DMS153 (cell line): ENCODE data around the gene SKIC8.

Experiments
- DNase-seq: peaks from one replicate; lab custom pipeline; 2025; lab: John Stamatoyannopoulos, UW

SKIC8 gene

DNA sequence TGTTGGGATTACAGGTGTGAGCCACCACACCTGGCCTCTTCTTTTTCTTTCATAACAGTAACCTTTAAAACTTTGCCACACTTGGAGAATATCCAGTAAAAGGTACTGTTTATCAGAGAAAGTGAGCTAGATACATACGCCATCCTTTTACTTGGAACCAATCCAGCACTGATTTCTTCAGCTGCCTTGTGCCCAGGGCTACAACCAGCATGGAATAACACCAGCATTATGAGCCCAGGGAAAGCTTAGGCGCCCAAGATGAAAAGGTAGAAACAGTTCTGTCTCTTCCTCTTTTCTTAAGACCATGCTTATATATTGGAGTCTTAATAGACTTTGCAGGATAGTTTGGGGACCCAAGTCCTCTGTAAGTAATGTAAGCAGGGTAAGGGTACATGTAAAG, 8.4 kb downstream of the SKIC8 start:
- no peak for DNase-seq

- DNase-seq = no peak
These were observed 9.2 kb downstream of the SKIC8 start for GRCh38 chr15:78290222-78290621.

DNA sequence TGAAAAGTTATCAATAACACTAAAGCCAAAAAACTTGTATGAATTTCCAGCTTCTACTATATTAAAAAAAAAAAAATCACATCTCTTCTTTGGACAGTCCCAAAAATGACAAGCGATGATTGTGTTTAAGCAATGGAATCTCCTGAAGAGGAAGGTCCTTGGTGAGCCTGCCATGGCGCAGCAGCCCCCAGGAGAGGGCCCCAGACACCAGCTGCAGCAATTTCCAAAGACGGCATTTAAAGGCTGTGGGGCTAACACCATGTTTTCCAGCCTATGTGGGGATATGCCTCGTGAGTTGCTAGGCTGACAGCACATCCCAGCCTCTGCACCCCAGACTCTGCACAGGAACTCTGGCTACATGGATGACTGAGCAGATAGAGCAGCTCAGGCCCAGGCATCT, 14.7 kb downstream of the SKIC8 start:
- DNase-seq = no peak

DNA sequence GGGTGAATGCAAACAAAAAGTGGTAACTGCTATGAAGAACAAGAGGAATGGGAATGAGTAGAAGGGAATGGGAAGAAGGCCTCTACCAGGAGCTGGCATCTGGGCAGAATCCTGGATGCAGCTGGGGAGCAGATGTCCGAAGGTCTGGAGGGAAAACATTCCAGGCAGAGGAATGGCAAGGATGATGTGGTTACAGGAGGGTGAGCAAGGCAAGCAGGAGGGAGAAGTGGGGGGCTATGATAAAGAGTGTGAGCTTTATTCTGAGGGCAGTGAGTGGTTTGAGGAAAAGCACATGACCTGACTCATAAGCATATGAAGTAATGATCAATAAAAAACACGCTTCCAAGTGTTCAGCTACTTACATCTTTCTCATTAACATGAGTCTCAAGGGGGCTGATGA, 17.1 kb downstream of the SKIC8 start:
- DNase-seq = no peak

DNA sequence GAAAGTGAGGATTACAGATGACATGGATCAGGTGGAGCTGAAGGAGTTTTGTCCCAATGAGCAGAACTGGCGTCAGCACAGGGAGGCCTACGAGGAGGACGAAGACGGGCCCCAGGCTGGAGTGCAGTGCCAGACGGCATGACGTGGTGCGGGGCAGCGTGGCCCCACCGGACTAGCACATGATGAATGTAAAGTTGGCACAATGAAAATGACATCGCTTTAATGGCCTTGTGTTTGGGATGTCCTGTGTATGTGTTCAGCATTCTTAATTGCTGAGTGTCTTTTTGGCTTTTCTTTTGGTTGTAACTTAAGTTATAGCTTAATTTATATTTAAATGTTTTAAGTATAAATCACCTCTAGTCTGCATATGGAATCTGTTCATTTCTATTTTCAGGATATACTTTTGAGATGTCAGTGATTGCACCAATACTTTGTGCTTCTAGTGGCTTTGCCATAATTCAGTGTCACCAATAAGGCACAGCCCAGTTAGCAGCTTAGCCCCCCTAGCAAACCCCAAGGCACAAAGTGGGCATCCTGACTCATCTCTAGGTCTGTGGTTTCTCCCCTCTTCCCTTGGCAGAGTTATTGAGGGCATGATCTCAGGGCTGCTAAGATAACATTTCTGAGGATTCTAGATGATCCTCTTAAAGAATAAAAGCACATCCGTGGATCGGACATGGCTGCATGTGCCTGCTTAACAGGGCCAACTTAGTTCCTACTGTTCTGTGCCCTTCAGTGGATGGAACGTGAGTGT, 18.9 kb downstream of the SKIC8 start:
- no peak for DNase-seq

- no peak for DNase-seq
These were observed 23.1 kb downstream of the SKIC8 start for GRCh38 chr15:78276064-78276943.

DNA sequence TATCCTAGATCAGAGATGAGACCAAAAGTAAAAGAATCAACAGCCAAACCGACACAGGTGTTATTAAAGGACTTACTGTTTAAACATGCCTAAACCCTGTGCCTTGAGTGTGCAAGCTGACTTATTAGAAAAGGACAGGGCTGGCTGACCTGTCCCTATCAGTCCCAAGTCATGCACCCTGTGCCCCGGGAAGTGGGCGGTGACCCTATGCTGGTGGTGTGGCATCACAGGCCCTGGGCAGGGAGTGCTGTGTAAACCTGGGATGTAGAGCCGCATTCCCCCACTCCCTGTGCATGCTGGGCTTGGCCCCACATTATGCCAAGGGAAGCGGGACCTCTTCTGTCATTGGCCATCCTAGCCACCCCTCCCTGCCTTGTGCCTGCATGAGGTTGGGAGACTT, 24.4 kb downstream of the SKIC8 start:
- DNase-seq = no peak

DNA sequence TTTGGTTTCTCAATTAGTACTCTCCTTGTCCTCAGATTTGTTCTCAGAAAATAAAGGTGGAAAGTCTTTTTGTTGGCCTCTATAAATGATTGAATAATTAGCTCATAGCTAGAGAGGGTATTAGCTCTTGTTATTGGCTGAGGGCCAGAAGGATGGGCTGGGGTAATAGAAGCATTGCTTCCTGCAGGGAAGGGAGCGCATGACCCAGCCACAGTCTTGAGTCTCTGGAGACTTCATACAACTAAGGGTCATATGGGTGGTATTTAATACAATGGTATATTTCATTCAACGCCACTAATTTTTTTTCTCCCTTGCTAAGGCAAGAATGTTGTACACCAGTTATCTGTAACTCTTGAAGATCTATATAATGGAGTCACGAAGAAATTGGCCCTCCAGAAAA, 26.6 kb downstream of the SKIC8 start:
- DNase-seq = no peak

- no peak for DNase-seq
These were observed 27.1 kb downstream of the SKIC8 start for GRCh38 chr15:78272316-78272715.

GRCh38 chr15:78266806-78267205, 32.6 kb downstream of the SKIC8 start:
- DNase-seq = no peak

DNA sequence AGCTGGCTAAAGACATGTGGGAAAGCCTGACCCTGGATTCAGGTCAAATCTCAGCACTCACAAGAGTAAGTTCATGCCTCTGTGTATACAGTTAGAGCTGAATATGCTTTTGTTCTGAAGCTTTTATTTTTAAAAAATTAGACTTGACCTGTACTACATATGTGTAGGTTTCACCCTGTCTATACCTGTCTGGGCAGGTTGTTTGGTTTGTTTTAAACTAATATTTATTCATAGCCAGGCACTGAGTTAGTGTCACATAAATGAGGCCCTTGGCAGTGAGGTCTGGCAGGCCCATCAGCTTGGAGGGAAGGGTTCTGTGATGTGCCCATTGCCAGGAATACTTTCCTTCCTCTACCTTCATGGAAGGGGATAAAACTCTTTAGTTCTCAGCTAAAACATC, 33.2 kb downstream of the SKIC8 start:
- DNase-seq = no peak

GRCh38 chr15:78265752-78266224, 33.6 kb downstream of the SKIC8 start:
- DNase-seq = no peak

GRCh38 chr15:78265137-78265460, 34.3 kb downstream of the SKIC8 start:
- DNase-seq = no peak

- no peak for DNase-seq
These were observed 34.9 kb downstream of the SKIC8 start, which contains the start of gene DNAJA4 for GRCh38 chr15:78264304-78265136. TSS of gene DNAJA4 (plus strand) at chr15:78264562. CDS start at chr15:78264764, 202 bp downstream.

GRCh38 chr15:78263907-78264303, 35.5 kb downstream of the SKIC8 start:
- DNase-seq = no peak

DNA sequence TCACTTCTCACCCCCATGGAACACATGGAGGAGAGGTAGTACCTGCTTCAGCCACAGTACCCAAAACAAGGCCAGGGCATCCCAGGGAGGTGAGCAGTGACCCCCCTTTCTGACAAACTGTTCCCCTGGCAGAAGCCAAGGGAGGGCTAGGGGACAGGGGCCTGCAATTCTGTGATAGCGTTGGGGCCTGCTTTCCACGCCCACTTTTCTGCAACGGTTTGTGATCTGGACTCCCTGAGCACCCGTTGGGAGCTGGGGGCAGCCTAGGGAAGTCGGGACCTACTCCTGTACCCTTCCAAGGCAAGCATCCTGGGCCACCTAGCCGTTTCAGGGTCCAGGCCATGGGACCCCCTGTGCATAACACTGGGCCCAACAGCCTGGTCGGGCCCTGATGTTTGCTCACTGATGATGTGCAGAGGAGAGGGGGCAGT, 36.0 kb downstream of the SKIC8 start:
- DNase-seq = no peak

DNA sequence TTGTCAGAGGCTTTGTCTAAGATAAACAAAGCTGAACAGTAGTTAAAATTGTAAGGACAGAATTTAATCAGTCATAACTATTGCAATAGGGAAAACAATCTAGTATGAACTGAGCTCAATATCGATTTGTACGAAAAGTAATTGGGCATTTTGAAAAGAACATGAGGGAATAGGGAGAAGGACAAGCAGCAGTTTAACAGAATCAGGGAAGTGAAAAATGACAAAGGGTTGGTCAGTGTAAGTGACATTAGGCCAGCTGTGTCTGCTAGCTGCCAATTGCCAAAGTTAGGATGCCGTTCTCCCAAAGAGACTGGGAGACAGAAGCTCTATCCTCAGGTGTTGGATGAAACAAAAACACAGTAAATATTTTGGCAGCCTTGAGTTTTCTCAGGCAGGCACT, 38.3 kb downstream of the SKIC8 start:
- no peak for DNase-seq

- no peak for DNase-seq
These were observed 38.9 kb downstream of the SKIC8 start for GRCh38 chr15:78260489-78260888.

DNA sequence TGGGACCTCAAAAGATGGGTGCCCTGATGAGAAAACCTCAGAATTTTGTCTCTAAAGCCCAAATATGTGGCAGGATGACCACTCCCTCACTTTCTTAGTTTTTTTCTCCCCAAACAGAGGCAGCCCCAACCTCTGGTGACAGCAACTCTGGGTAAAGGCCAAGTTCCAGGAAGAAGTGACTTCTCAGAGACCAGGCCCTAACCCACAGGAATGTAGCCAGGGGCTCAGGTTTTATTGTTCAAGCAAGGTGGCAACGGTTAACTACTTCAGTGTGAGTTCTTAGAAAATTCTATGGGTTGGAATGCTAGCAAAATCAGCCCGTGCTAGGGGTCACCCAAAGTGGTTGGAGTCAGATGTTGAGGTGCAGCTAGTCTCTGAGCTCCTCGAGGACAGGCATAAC, 40.2 kb downstream of the SKIC8 start:
- no peak for DNase-seq

DNA sequence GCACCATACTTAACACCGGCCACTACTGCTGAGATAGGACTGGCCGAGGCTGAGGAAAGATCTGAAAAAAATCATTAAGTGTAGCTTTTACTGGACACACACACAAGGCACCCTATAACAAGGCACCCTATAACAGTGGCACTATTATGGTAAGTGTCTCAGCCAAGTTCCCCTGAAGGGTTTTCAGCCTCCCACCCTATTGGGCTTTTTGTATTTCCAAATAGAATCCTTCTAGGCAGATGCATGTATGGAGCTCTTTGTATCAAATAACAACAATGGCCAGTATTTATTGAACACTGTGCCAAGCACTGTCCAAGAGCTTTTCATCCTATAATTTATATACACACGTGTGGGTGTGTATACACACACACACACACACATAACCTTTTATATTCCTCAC, 41.7 kb downstream of the SKIC8 start:
- DNase-seq = no peak

- no peak for DNase-seq
These were observed 43.4 kb downstream of the SKIC8 start for GRCh38 chr15:78256044-78256437.

- no peak for DNase-seq
These were observed 43.9 kb downstream of the SKIC8 start for GRCh38 chr15:78255421-78256043.
